NCI-H2107 (cell line): ENCODE data around the gene C12orf57.

ENCODE experiments used
- DNase-seq: peaks from one replicate; lab custom pipeline; 2025; lab: John Stamatoyannopoulos, UW

The C12orf57 gene

GRCh38 chr12:6953442-6954315 is 9.9 kb downstream of the C12orf57 start:
- DNase-seq, result no peak

GRCh38 chr12:6954316-6955107 is 10.7 kb downstream of the C12orf57 start:
- DNase-seq, result no peak

- DNase-seq, result no peak
Measured at GRCh38 chr12:6955108-6956020, 11.5 kb downstream of the C12orf57 start.

- no peak for DNase-seq
Measured at GRCh38 chr12:6956021-6956727, 12.4 kb downstream of the C12orf57 start.

GRCh38 chr12:6957151-6957701 is 13.4 kb downstream of the C12orf57 start:
- DNase-seq, result no peak

- no peak for DNase-seq
Measured at GRCh38 chr12:6957741-6958608, 14.2 kb downstream of the C12orf57 start.

GRCh38 chr12:6958609-6959057 is 14.8 kb downstream of the C12orf57 start:
- DNase-seq, result no peak

GRCh38 chr12:6959058-6959804 is 15.4 kb downstream of the C12orf57 start:
- no peak for DNase-seq

- DNase-seq, result no peak
Measured at GRCh38 chr12:6959805-6960592, 16.2 kb downstream of the C12orf57 start.

- no peak for DNase-seq
Measured at GRCh38 chr12:6960593-6961277, 16.9 kb downstream of the C12orf57 start.

- no peak for DNase-seq
Measured at GRCh38 chr12:6961278-6961694, 17.5 kb downstream of the C12orf57 start.

GRCh38 chr12:6961695-6962284 is 18.0 kb downstream of the C12orf57 start:
- peak; percentile 86 for DNase-seq

GRCh38 chr12:6962285-6963015 is 18.6 kb downstream of the C12orf57 start:
- DNase-seq, result peak; percentile 82

- peak; percentile 93 for DNase-seq
Measured at GRCh38 chr12:6963016-6963731, 19.4 kb downstream of the C12orf57 start.

- DNase-seq, result no peak
Measured at GRCh38 chr12:6963791-6964413, 20.1 kb downstream of the C12orf57 start.
